Stimulated activated CD4-positive, alpha-beta T cell treated with anti-CD3 and anti-CD28 coated beads, Interleukin-1b, Interleukin-23, amount 100 ng/mL, for 24 hours (primary cell): ENCODE data around the gene VSIG10L2.

ENCODE experiments used
- DNase-seq, 4 experiments: peaks; one replicate each; pipeline ENCODE4 v3.0.0-alpha.2; 2020; ENCODE audit warnings: low read depth in 4 of 4, low spot score in 1 of 4

The VSIG10L2 gene

GRCh38 chr11:125946712-125947418 lies 1.0 kb downstream of the VSIG10L2 start:
- DNase-seq: no peak

GRCh38 chr11:125947419-125948277 lies 1.8 kb downstream of the VSIG10L2 start:
- no peak for DNase-seq

GRCh38 chr11:125948278-125949051 lies 2.6 kb downstream of the VSIG10L2 start:
- no peak for DNase-seq

- DNase-seq: no peak
Observed at GRCh38 chr11:125949271-125950177, 3.7 kb downstream of the VSIG10L2 start.

- no peak for DNase-seq
Observed at GRCh38 chr11:125950178-125950490, 4.3 kb downstream of the VSIG10L2 start.

GRCh38 chr11:125950696-125951651 lies 5.1 kb downstream of the VSIG10L2 start:
- no peak for DNase-seq

- DNase-seq: no peak
Observed at GRCh38 chr11:125951731-125952130, 5.9 kb downstream of the VSIG10L2 start.

- no peak for DNase-seq
Observed at GRCh38 chr11:125952559-125952958, 6.7 kb downstream of the VSIG10L2 start.

GRCh38 chr11:125952973-125953372 lies 7.1 kb downstream of the VSIG10L2 start:
- DNase-seq: no peak

GRCh38 chr11:125953401-125953935 lies 7.6 kb downstream of the VSIG10L2 start:
- DNase-seq: no peak

GRCh38 chr11:125954123-125954944 lies 8.5 kb downstream of the VSIG10L2 start:
- no peak for DNase-seq

GRCh38 chr11:125954945-125955640 lies 9.2 kb downstream of the VSIG10L2 start:
- DNase-seq: no peak

- no peak for DNase-seq
Observed at GRCh38 chr11:125955856-125956255, 10.0 kb downstream of the VSIG10L2 start.

GRCh38 chr11:125956391-125957134 lies 10.7 kb downstream of the VSIG10L2 start:
- no peak for DNase-seq

GRCh38 chr11:125957618-125958332 lies 11.9 kb downstream of the VSIG10L2 start:
- no peak for DNase-seq

- DNase-seq: no peak
Observed at GRCh38 chr11:125958872-125959400, 13.1 kb downstream of the VSIG10L2 start.
